Panc1 (cell line): ENCODE data around the gene LRRC74A.

Experiments
- CTCF ChIP-seq: fragments of 450-650 bp; IDR thresholded peaks from 2 replicates; pipeline ENCODE4 v1.5.1; 2017; ENCODE audit warnings: mild to moderate bottlenecking
- POLR2AphosphoS5 ChIP-seq: IDR thresholded peaks from 2 replicates; pipeline ENCODE4 v1.6.1; 2012; ENCODE audit warnings: mild to moderate bottlenecking, low read depth, low read length, moderate library complexity
- SIN3A ChIP-seq: IDR thresholded peaks from 2 replicates; pipeline ENCODE4 v1.6.1; 2012; ENCODE audit warnings: low read depth, mild to moderate bottlenecking, low read length, moderate library complexity, borderline replicate concordance; ENCODE audit not compliant: insufficient read depth

DNA sequence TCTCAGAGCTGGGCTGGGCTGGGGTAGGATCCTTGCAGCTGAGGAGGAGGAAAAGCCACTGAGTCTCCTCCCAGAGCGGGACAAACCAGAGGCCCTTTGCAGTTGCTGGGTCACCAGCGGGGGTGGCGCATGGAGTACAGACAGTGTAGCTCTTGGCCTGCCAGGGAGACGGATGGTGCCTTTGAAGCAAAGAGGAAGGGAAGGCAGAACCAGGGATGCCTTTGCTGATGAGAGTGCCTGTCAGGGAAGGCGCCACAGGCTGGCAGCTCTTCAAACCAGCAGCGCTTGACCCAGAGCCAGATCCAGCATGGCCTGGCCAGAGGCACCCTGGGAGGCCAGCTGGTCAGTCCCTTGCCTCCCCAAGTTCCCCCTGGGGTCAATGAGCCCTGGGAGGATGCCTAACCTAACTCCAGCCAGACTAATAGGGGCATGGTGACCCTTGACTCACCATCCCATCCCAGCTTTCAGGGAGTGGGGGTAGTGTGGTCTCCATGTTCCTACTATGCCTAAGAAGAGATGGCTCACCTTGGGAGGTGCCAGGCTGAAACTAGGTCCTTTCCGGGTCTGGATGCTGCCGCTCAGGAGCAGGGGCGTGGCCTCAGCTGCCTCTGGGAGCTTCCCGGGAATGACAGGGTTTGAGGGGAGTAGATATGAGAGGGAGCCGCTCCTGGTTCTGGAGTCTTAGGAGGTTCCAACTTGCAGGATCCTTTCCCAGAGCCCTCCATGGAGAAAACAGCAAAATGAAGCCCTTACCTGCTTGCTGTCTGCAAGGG, 45.1 kb upstream of the LRRC74A start:
- TF ChIP-seq CTCF (no peak), SIN3A (no peak), POLR2AphosphoS5 (no peak)
